HL-60/S4 (cell line): ENCODE results near the gene ALDH8A1.
"Not testable (repeated sequence)": the region's sequence is repeated elsewhere in the genome, so short reads cannot be mapped to it uniquely, and the experiment has no call there.

Source experiments
- in situ Hi-C: fragments of 300-500 bp; cut with MboI; formaldehyde crosslinking; loops from 2 replicates; pipeline ENCODE4 v1.14.3; 2022; ENCODE audit warnings: low sequenced_read_pairs

The ALDH8A1 gene

DNA sequence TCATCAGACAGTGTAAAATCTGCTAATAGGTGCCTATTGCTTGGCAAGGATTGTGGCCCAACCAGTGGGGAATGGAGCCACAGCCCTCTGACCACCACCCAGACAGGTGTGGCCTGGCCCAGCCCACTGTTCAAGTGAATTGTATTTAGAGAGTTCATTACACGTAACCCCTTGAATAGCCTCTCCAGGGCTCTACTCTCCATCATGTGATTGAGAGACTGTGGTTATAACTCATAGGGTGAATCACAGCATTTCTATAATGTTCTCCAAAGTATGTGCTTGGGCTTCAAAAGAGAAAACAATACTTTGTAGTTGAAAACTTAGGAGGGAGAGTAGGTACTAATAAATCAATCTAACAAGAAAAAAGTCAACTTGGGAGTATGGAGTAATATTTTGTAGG, 38.4 kb downstream of the ALDH8A1 start:
- in situ Hi-C loops: no loop called here

DNA sequence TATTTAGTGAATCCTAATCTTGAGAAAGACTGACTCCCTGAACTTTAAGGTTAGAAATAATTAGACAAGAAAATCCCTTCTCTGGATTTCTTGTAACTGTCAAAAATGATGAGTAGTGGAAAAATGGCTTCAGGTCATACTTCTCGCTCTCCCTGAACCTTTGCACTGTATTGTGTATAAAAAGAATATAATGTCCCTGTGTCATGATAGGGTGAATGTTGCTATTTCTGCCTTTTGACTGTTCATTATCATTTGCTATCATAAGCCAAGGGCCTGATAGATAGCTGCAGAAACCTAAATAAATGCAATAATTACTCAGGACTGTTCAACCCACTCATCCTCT, 39.3 kb downstream of the ALDH8A1 start:
- in situ Hi-C loops: no loop called here

DNA sequence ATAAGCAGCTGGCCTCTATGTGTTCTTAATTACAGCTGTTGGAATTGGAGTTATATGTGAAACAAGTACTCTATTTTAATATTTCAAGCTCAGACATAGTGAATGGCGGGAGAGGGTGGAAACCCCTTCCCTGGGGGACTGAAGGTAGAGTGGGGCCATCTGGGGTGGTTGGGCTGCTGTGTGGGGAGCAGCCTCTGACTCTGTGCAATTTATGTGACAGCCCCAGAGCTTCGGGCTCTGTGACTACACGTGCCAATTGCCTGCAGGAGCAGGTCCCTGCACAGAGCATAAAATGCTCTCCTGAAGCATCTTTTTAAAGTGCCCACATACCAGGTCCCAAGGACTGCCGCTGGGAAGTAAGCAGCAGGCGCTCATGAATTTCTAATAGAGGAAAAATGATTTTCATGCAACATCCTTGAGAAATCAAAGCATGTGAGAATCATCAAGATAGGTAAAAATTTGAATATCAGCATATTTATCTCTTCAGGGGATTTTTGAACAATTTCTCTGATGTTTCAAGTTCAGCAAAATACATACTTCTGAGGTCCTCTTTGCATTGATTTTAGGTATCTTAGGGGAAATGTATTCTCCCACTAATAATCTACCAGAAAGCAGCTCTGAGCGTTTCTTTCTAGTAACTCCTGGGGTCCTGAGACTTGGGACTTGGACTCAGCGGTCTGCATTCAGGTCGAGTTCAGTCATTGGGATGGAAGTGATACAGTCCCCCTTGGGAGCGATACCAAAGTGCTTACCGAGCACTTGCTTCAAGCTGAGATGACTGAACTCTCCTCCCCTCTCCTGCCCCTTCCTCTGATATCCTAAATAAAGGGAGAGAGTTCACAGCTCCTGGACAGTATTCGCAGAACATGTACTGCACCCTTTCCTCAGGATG, 40.0 kb downstream of the ALDH8A1 start:
- in situ Hi-C loops: no loop called here

DNA sequence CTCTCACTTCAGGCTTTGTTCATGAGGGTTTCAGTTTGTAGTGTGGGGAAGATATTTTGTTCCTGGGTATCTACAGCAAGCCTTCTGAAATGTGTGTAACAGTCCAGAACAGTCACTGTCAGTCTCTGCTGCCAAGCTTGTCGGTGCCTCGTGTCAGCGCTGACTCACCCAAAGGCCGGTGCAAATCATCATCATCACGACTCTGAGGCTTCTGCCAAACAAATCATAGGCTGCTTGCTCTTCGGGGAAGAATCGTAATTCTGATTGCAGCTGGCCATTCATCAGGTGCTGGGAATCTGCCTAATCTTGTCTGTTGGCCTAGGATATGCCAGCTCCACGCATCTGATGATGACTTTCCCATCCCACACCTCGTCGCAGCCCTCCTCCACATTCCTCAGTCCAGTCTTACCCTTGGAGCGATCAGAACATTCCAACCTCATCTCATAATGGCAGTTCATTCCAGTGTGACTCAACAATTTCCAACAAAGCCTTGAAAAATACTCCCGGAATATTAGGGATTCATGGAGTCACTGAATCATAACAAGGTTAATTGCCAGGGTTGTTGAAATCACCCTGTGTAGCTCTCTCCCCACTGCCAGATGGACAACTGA, 40.9 kb downstream of the ALDH8A1 start:
- in situ Hi-C loops: no loop called here

DNA sequence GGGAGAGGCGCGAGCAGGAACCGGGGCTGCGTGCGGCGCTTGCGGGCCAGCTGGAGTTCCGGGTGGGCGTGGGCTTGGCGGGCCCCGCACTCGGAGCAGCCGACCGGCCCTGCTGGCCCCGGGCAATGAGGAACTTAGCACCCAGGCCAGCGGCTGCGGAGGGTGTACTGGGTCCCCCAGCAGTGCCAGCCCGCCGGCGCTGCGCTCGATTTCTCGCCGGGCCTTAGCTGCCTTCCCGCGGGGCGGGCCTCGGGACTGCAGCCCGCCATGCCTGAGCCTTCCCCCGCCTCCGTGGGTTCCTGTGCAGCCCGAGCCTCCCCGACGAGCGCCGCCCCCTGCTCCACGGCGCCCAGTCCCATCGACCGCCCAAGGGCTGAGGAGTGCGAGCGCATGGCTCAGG, 45.2 kb downstream of the ALDH8A1 start:
- in situ Hi-C loops: not testable (repeated sequence)

DNA sequence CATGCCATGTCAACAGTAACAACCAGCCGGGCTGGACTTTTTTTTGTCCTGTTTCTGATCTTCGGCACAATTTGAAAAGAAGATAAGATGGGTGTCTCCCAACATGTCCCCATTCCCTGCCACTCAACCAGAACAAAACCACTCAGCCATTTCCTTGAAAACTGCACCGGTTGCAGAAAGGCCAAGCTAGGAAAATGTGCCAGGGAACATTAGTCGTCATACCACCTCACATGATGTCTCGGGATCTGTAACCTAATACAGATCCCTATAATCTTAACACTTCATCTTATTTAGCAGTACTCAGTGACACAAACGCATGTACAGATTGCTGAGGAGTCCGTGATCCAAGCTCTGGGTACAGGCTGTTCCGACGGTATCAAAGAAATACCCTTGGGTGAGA, 46.5 kb downstream of the ALDH8A1 start:
- in situ Hi-C loops: no loop called here

DNA sequence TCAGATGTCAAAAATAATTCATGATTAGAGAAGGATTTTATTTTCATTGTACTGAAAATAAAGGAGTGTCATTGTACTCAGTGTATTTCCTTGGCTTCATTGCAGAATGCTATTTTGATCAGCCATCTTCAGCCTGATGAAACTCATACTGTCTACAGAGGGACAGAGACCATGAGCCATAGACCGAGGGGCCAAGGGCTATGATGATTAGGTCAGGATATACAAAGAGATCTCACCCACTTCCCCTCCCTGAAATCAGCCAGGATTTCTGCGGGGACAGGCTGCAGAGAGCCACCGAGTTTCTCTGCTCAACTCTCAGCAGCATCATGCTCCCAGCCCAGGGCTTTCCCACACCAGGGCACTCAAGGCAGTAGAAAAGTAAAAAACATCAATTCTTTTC, 47.0 kb downstream of the ALDH8A1 start:
- in situ Hi-C loops: no loop called here

DNA sequence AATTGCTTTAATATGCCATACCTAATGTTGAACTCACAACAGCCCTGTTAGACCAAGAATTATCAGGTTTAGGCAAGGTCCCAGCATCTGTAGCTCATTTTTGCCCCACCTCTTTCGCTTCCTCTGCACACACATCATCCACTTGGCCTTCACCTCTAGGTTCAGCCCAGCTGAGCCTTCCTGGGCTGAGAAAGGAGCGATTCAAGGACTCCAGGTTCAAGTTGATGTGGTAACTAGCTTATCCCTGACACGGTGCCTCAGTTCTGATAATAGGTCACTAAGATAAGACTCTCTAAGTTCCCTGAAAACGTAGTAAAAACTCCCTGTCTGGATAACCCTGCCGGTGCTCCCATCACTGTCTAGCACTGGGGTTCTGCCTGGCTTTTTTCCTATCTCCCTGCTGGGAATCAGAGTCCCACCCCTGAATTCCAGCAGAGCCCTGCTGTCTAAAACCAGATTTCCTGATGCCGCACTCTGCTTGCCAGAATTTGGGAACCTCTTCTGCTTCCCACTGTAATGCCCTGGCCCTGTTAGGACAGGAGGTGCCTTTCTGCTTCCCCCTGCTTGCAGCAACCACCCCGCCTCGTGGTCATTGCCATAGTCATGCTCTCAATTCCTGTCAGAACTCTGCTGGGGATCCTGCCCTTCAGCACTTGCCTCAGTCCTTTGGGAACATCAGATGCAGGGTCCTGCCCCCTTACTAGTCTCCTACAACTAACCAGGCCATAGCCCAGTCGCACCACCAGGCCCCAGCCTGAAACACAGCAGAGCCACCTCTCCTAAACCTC, 47.6 kb downstream of the ALDH8A1 start:
- in situ Hi-C loops: no loop called here

DNA sequence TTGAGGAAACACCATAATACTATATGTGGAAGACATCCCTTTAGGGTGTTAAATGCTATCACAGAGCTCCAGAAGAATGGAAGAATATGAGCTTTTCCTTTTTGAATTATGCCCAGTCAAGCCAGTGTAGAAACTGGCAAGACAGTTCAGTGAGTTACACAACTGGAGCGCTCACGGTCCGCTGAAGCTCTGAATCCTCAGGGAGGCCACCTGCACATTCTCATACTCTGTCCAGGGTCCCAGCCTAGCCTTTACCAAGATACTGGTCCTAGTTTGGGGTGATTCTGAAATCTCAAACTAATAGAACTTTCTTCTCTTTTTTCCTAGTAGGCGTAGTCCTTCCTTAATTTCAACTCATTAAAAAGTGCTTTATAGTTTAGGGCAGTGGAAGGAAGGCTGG, 51.3 kb downstream of the ALDH8A1 start:
- in situ Hi-C loops: no loop called here

DNA sequence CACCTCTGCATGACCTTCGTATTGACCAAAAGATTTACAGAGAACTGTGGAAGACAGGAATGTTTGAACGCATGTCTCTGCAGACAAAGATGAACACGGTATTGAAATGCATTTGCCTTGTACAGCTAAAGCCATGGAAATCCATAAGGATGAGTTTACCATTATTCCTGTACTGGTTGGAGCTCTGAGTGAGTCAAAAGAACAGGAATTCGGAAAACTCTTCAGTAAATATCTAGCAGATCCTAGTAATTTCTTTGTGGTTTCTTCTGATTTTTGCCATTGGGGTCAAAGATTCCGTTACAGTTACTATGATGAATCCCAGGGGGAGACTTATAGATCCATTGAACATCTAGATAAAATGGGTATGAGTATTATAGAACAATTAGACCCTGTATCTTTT, 51.7 kb downstream of the ALDH8A1 start:
- in situ Hi-C loops: not testable (repeated sequence)

DNA sequence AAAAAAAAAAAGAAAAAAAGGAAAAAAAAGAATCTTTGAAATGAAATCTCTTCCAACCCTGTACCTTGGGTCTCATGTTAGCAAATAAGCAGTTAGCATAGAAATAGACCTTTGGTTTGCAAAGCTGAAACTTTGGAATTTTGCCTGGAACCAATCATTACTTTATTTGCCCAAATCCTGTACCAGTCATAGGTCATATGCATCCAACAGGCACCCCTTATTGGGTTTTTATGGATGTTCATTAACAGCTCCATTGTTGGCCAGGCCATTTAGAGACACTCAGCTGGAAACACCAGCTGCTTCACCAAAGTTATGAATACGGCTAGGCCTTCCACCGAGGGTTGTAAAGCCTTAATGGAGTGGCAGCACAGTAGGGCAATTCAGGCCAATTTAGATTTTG, 53.0 kb downstream of the ALDH8A1 start:
- in situ Hi-C loops: no loop called here

DNA sequence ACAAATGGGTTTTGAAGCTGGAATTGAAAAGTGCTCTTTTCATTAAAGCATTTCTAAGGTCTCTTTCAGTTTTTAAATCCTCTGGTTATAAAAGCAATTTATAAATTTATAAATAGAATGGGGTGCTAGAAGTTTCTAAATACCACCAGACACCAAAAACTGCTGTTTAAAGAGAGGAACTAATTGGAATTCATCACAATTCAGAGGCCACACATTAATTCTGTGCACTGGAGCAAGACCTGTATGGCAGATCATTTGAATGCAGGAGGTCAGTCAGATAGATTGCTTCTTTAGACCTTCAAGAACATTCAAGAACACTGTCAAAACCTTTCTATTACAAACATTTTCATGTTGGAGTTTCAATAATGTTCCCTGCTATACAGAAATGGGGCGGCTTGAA, 55.1 kb downstream of the ALDH8A1 start:
- in situ Hi-C loops: no loop called here

DNA sequence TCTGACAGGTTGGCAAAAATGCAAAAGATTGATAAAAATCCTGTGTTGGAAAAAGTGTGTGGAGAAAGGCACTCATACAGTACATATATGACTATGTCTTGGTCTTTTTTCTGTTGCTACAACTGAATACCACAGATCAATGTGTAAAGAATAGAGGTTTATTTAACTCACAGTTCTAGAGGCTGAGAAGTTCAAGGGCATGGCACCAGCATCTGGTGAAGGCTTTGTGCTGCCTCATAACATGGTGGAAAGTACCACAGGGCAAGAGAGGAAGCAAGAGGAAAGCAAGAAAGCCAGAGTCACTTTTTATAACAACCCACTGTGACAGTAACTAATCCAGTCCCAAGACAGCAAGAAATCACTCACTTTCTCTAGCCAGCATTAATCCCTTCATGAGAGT, 57.5 kb downstream of the ALDH8A1 start:
- in situ Hi-C loops: no loop called here

DNA sequence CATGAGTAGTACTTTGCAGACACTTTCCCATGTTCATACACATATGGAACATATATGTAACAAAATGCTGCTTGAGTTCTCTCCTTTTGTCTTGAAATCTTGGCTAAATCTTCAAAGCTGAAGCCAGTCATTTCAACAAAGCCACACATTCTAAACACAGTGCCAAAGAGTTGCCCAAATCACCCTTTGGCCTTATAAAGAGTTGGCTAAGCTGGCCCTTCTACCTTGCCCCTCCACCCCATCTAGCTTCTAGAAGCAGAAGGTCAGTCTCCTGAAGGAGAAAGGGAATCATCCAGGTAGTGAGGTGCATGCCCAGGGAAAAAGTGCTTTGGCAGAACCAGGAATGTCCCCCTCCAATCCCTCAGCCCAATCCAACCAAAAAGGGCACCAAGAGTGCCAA, 58.3 kb downstream of the ALDH8A1 start:
- in situ Hi-C loops: no loop called here

DNA sequence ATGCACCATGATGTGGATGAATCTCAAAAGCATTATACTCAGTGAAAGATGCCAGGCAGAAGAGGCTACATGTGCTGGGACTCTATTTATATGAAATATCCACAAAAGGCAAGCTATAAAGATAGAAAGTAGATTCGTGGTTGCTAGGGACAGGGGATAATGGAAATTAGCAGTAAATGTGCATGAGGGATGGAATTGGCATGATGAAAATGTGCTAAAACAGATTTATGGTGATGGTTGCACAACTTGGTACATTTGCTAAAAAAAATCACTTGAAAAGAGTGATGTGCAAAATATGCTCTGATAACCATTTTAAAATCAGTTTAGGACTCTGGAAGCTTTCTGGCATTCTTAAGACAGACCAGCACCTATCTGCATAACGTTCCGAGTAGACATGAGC, 61.6 kb downstream of the ALDH8A1 start:
- in situ Hi-C loops: no loop called here

DNA sequence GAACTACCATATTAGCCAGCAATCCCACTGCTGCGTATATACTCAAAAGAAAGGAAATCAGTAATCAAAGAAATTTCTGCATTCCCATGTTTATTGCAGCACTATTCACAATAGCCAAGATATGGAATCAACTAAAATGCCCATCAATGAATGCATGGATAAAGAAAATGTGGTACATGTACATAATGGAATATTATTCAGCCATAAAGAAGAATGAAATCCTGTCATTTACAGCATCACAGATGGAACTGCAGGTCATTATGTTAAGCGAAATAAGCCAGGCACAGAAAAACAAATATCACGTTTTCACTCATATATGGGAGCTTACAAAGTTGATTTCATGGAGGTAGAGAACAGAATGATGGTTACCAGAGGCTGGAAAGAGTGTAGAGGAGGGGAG, 65.1 kb downstream of the ALDH8A1 start:
- in situ Hi-C loops: no loop called here

DNA sequence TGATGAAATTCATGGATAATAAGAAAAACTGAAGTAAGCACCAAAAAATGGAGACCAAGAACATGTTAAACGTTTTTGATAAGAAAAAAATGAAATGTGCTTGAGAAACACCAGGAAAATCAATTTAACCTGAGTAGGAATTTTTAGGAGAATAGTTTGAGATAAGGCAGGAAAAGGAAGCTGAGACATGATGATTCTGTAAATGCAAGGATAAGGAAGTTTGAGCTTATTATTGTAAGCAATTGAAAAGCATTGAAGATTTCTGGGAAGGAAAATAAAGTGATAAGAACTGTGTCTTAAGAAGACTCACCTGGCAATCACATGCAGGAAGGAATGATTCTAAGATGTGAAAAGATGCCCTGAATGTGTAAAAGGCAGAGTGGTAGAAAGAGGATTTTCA, 66.6 kb downstream of the ALDH8A1 start:
- in situ Hi-C loops: no loop called here

DNA sequence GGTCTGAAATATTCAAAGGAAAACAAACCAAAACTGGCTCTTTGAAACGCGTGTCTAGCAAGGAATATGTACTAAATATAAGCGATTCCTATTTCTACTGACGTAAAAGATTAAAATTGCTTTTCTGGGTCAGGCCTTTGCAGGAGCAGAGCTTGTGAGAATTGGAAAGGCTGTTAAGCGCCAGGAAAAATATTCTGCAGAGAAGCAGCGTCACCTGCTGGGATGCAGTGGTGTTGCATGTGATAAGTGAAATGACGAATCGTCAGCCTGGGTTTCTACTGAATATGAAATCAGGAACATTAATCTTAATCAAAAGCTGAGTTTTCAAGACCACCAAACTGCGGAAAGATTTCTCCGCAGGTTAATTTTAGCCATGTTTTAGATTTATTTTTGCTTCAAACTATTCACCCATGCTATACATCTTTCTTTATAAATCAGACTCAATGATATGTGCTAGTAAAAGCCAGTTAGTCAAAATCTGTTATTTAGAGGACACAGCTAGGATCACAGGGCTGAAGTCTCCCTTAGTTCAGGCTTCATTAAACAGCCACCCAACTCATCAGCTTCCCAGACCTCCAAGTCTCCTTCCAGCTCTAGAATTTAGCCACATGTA, 67.4 kb downstream of the ALDH8A1 start:
- in situ Hi-C loops: no loop called here

DNA sequence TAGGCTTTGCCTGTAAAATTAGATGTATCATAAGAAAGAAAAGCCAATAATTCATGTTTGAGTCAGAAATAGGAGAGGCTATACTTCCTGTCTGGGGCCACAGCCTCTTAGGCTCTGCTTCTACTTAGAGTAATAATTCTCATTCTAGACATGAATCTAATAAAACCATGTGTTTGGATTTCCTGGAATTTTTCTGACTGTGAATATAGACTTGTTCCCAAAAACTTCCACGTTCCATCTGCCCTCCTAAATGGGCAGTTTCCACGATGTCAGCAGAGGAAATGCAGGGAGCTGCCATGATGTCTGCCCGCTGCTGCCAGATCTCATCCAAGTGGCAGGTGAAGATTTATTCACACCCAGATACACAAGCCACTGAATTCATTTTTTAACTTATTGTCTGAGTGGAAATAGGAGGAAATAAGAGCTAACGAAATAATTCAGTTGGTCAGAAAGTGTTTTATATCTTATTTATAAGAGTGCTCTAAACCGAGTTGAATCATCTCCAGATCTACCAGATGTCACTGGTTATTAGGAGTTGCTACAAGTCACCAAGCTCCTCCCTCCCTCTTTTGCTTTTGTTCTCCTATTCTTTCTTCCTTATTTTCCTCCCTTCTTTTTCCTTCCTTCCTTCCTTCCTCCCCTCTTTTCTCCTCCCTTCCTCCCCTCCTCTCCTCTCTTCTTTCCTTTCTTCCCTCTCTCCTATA, 69.3 kb downstream of the ALDH8A1 start:
- in situ Hi-C loops: no loop called here

DNA sequence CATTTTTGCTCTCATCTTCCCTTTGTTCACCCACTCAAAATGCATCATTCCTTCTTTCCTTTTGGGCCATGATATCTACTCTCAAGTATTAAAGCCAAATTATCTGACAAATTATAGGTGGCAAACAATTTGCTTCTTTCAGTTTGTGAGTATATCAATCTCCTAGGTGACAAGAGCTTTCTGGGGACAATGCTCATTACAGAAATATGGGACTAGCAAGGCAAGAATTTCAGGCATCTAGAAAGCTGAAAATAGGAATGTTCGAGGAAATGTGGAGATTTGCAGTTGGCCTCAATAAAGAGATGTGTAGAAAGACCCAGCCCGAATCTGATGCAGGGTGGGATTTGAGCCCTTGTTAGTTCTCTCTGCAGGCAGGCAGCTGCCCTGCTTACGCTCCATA, 71.8 kb downstream of the ALDH8A1 start:
- in situ Hi-C loops: no loop called here

DNA sequence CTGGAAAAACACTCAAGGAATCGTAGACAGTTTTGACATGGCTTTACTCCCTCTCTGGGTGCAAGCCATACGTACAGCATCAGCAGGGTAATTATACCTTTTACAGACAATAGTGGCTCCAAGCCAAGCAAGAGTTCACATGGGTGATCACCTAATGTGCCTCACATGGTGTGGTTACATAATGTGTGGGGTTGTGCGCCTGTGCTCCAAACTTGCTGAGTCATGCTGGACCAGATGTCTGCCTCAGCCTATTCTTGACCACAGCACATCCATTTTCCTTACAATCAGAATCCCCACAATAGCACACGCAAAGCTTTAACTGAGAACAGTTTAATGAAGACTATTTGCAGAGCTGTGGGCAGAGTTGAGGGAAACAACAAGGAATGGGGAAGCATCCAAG, 74.5 kb downstream of the ALDH8A1 start:
- in situ Hi-C loops: no loop called here
